ENCODE results near the gene ZNF592. TPM values are rescaled to one million over a fixed set of nuclear protein-coding genes. Genes with fewer than 3 reads are reported as not detected.

ZNF592 gene
- polyA plus RNA-seq, 2 of the 4 experiments (the other 2 are of a cell fraction) = 12.4 to 13.9 TPM

- no peak overlapping the region for H3K4me2 ChIP-seq
- WGBS (ENCODE audit: missing lambda C conversion rate) = 92% methylated on average over 4 of the region's 4 CpGs
- FAIRE-seq (no peak), ATAC-seq (no peak), DNase-seq (ENCODE audit: low read depth in 1 of 2, low spot score in 1 of 2) (no peak)
- peak overlapping the region in 1 of 2 experiments; percentile 18; a peak in 1 of 6 replicates for H3K27ac ChIP-seq
- CTCF ChIA-PET = interaction anchor here (0.6 to 1.8 kb wide), 5 partner anchors 15 to 153 kb away, joined by 3 to 6 read pairs (median 3); no protein-coding TSS in a partner anchor
- no peak overlapping the region for H3K4me3 ChIP-seq
- POLR2A ChIA-PET = no interaction called here
- H3K4me1 ChIP-seq = peaks cover 16% of the 10 kb centered on the region
- TF ChIP-seq HOXB13 (CRISPR knock-in tag; IDR thresholded peaks at IDR 0.05; ENCODE audit: low read depth) (no peak), ESRRA (IDR thresholded peaks at IDR 0.05; ENCODE audit: borderline replicate concordance, low read length) (no peak), TP53 (CRISPR knock-in tag; IDR thresholded peaks at IDR 0.05) (no peak), SREBF2 (IDR thresholded peaks at IDR 0.05) (no peak), PBX3 (IDR thresholded peaks at IDR 0.05) (no peak), EHMT2 (IDR thresholded peaks at IDR 0.05; ENCODE audit: low read depth) (no peak), ZSCAN20 (CRISPR knock-in tag; IDR thresholded peaks at IDR 0.05) (no peak), CEBPB (IDR thresholded peaks at IDR 0.05) (no peak), CTCF (IDR thresholded peaks at IDR 0.05) (no peak), MAFK (IDR thresholded peaks at IDR 0.05; ENCODE audit: partially characterized antibody) (no peak), HMGXB4 (CRISPR knock-in tag; IDR thresholded peaks at IDR 0.05; ENCODE audit: borderline replicate concordance) (no peak), RARB (CRISPR knock-in tag; IDR thresholded peaks at IDR 0.05) (no peak), BCL3 (IDR thresholded peaks at IDR 0.05) (no peak), HOXB5 (CRISPR knock-in tag; IDR thresholded peaks at IDR 0.05) (no peak), TFCP2L1 (CRISPR knock-in tag; IDR thresholded peaks at IDR 0.05) (no peak), RAD21 (conservative IDR thresholded peaks at IDR 0.05 in 1 of 2, IDR thresholded peaks at IDR 0.05 in 1 of 2) (no peak), NFE2L2 (conservative IDR thresholded peaks at IDR 0.05; ENCODE audit: low read length) (no peak), FOSB (CRISPR knock-in tag; IDR thresholded peaks at IDR 0.05) (no peak), GATA3 (IDR thresholded peaks at IDR 0.05; ENCODE audit: borderline replicate concordance) (no peak)
- no peaks in the 10 kb centered on the region for H3K9me3 ChIP-seq
Measured at GRCh38 chr15:84740691-84741090, 7.7 kb upstream of the ZNF592 start.

- Histone ChIP-seq H3K4me3 (no peak overlapping the region), H3K27ac (peak overlapping the region in 1 of 2 experiments; percentile 18; a peak in 1 of 6 replicates), H3K4me1 (peaks cover 16% of the 10 kb centered on the region), H3K9me3 (no peaks in the 10 kb centered on the region), H3K4me2 (no peak overlapping the region)
- ChIA-PET POLR2A (no interaction called here), CTCF (interaction anchor here (0.6 to 1.8 kb wide), 5 partner anchors 16 to 154 kb away, joined by 3 to 6 read pairs (median 3); no protein-coding TSS in a partner anchor)
- ATAC-seq = peak in 1 of 2 experiments; percentile 49; a peak in 3 of 6 replicates
- DNase-seq (ENCODE audit: low read depth in 1 of 2, low spot score in 1 of 2) = no peak
- 74% methylated on average over 2 of the region's 2 CpGs for WGBS (ENCODE audit: missing lambda C conversion rate)
- FAIRE-seq = no peak
- TF ChIP-seq MAFK (IDR thresholded peaks at IDR 0.05; ENCODE audit: partially characterized antibody) (no peak), TFCP2L1 (CRISPR knock-in tag; IDR thresholded peaks at IDR 0.05) (no peak), NFE2L2 (conservative IDR thresholded peaks at IDR 0.05; ENCODE audit: low read length) (no peak), ZC3H11A (IDR thresholded peaks at IDR 0.05) (no peak), FOSL2 (IDR thresholded peaks at IDR 0.05) (no peak), FOSL2 (CRISPR knock-in tag; IDR thresholded peaks at IDR 0.05) (no peak), HMGXB4 (CRISPR knock-in tag; IDR thresholded peaks at IDR 0.05; ENCODE audit: borderline replicate concordance) (no peak), ELK1 (IDR thresholded peaks at IDR 0.05; ENCODE audit: low read depth, low read length) (no peak), CTCF (IDR thresholded peaks at IDR 0.05) (no peak), RARB (CRISPR knock-in tag; IDR thresholded peaks at IDR 0.05) (no peak), HOXA7 (CRISPR knock-in tag; IDR thresholded peaks at IDR 0.05) (no peak), ESRRA (IDR thresholded peaks at IDR 0.05; ENCODE audit: borderline replicate concordance, low read length) (no peak)
Measured at GRCh38 chr15:84741121-84741520, 7.3 kb upstream of the ZNF592 start.
